Activated CD4-positive, alpha-beta T cell treated with anti-CD3 and anti-CD28 coated beads for 4 hours (primary cell): ENCODE data around the gene PLPP7.

Experiments
- DNase-seq, 2 donors: peaks; one replicate each; pipeline ENCODE4 v3.0.0-alpha.2; 2020

Gene PLPP7

DNA sequence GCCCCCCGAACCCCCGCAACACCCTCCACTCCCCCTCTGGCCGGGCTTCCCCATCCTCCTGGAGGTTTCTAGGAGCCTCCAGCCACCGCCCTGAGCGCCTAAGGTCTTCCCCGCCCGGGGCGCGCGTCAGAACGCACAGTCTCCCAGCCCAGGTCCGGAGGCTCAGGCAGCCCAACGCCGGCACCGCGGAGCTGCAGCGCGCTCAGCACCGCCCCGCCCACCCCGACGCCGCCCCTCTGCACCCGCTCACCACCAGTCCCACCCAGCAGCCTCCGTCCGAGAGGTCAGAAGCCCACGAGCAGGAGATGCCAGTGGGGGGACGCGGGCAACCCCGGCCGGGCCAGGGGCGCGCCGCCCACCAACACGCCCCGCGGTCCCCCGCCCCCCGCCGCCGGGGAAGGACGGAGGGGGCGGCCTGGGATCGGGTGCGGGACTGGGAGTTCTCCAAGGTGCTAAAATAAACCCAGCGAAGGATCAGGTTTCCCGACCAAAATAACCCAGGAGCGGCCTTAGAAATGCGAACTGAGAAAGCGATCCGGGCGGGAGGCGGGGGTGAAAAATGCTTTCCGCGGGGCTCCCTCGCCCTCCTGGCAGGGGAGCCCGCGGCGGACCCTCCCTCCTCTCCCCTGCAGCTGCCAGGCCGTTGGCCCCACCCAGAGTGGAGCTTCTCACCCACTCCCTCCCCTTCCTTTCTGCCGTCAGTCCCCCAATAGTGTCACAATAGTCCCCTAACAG is 6.7 kb upstream of the PLPP7 start:
- no peak for DNase-seq

DNA sequence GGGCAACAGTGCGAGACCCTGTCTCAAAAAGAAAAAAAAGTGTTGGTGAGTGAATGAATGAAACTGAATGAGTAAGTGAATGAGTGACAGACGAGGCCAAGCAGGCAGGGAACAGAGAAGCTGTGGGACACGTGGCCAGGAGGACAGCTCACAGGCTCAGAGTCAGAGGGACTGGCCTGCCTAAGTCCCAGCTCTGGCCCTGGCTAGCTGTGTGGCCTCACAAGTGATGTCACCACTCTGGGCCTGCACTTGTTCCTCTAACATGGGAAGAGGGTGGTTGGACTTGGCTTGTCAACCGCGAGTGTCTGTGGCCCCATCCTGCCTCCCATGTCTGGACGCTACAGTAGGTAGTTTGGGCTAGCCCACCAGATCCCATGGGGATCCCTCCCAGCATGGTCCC is 4.7 kb upstream of the PLPP7 start:
- DNase-seq: no peak

DNA sequence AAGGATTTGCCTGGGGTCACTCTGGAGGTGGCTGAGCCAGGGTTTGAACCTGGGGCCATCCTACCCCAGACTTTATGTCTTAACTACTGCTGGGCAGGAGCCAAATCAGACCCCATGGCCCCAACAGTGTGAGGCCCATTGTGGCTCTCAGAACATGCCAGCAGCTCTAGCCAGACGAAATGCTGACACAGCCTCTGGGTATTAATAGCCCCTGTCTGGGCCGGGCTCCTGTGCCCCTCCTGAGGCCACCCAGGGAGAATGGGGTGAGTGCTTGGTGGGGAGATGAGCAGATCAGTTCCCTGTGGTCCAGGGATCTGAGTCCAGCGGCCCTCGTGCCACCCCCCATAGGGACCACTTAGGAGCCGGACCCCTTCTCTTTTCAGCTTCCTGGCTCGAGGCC is 2.2 kb upstream of the PLPP7 start:
- no peak for DNase-seq

DNA sequence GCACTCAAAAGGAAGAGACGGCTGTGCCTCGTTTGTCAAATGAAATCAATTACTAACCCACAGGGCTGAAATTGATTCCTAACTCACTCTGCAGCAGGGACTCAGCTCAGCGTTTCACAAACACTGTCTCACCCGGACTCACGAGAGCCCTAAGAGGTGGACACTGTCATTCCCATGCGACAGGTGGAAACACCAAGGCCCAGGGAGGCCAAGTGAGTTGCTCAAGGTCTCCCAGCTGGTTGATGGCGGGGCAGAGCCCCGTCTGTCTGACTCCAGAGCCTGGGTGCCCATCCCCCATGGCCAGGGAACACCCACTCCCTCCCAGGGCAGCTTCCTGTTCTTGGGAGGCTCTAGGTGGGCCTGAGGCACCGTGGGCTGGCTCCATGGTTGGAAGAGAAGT is 1.3 kb upstream of the PLPP7 start:
- DNase-seq: no peak

DNA sequence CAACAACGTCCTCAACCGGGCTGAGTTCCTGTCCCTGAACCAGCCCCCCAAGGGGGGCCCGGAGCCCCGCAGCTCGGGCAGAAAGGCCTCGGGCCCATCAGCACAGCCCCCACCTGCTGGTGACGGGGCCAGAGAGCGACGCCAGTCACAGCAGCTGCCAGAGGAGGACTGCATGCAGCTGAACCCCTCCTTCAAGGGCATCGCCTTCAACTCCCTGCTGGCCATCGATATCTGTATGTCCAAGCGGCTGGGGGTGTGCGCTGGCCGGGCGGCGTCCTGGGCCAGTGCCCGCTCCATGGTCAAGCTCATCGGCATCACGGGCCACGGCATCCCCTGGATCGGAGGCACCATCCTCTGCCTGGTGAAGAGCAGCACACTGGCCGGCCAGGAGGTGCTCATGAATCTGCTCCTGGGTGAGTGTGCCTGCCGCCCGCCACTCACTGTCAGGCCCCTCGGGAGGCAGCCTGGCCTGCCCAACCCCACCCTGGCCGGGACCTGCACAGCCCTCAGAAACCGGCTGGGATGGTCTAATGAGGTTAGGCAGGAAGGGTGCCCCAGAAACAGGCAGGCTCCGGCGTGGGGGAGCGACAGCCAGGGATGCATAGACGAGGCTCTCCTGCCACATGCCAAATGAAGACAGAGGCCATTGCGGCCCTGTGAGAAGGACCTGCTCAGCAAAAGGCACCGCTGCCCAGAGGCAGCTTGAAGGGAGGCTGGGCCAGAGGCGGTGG is 678 bp downstream of the PLPP7 start:
- no peak for DNase-seq

DNA sequence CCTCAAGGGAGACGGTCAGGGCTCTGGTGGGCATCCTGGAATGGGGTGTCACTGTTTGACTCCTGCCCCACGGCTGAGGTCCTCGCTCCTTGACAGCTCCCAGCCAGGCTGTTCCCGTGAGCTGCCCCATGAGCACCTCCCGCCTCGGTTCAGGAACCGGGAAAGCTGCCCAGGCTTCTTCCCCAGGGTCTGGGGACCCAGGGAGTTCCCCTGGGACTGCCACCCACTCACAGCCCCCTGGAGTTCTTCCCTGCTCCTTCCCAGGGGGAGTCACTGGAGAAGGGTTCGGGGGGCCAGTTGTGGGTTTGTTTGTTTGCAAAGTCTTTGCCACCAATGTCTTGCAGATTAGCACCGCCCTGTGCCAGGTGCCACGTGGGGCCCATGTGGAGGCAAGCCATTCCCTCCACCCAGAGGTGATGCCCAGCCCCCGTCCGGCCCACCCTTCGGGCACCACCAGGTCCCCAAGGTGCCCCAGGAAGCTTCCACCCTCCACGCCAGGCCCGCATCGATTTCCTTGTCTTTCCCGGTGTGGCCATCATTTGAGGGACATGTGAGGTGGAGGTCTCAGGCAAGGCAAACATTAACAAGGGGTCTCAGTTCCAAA is 1.3 kb downstream of the PLPP7 start:
- no peak for DNase-seq

DNA sequence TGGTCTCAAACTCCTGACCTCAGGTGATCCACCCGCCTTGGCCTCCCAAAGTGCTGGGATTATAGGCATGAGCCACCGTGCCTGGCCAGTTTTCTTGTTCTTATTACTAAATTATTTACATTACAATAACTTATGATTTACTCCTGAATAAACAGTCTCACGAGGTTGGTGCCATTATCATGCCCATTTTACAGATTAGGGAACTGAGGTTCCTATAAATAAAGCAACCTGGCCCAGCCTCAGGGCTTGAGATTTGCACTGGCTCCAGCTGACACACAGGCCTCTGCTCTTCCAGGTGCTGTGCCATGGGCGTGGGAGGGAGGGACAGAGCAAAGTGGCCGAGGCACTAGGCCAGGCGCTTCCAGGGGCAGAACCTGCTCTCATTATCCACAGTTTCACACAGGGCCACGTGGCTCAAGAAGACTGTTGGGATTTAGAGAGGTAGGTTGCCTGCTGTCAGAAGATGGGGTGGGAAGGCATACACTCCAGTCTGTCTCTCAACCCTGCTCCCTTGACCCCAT is 2.3 kb downstream of the PLPP7 start:
- DNase-seq: no peak

DNA sequence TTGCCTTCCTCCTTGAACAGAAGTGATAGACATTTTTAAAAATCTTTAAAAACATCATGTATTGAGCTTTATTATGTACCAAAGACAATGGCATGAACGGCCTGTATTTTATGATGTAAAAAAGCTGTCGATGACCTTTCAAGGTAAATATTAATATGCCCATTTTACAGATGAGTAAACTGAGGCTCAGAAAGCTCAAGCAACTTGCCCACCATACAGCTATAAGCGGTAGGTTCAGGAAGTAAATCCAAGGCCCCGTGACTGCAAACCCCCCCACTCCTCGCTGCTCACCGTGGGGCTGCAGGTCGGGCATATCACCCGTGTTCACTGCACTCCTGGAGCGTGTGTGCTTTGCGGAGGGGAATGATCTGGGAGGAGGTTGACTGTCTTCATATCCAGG is 3.4 kb downstream of the PLPP7 start:
- no peak for DNase-seq

DNA sequence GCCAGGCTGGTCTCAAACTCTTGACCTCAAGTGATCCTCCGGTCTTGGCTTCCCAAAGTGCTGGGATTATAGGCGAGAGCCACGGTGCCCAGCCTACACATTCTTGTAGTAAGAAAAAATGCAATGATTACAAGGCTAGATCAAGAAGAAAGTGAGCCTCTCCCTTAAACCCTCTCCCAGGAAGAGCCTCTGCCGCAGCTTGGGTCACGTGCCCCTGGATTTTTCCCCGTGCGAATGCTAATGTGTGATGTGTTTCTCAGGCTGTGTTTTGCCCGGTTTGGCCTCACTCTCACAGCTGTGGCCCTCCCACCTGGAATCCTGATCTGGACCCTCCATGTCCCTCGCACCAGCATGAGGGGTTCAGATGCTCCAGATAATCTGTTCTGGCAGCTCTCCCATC is 6.9 kb downstream of the PLPP7 start:
- no peak for DNase-seq

DNA sequence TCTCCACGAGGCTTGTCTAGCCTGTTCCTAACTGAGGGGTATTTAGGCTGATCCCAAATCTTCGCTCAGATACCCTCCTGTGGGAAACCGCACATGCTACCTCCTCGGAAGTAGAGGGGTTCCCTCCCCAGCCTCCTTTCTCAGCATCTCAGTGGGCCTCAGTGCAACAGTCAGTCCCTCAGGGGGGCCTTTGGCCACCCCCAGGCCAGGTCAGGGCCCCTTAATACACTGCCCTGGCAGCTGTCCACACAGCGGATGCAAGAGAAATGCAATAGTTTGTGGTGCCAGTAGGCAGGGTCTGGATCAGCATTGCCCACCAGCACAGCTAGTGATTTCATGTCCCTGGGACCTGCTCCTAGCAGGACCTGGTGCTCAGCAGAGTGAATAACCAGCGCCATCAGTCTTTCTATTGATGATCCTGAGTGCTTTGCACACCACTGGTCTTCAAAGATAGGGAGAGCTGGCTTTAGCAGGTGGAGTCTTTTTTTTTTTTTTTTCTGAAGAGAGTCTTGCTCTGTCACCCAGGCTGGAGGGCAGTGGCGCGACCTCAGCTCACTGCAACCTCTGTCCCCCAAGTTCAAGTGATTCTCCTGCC is 7.5 kb downstream of the PLPP7 start:
- DNase-seq: no peak

DNA sequence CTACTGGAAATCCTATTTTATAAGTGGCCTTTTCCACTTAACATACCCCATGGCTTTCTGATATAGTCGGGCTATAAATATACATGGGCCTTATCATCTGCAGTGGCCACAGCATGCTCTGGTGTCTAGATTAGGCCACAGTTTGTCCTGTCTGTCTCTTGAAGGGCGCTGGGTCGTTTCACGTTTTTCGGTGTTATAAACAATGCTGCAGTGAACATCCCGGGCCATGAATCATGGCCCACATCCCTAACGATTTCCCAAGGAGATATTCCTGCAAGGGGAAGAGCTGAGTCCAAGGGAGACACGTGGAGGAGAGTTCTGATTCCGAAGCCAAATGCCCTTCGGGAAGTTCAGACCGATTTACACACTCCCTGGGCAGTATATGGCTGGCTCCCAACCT is 8.4 kb downstream of the PLPP7 start:
- no peak for DNase-seq

DNA sequence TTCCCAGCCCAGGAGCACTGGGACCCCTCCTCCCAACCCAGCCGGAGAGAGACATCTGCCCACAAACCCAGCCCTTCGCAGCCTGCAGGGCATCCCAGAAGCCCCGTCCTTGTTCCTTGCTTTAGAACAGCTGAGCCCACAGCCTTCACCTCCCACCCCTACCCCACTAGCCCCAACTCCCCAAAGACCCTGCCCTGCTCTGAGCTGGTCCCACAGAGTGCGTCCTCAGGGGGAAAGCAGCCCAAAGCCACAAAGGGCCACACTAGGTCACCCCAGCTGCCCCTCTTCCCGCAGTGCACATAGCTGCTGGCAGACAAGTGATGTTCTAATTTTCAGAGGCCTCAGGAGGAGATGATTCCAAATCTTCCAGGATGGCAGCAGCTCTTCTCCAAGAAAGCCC is 8.8 kb downstream of the PLPP7 start:
- no peak for DNase-seq

DNA sequence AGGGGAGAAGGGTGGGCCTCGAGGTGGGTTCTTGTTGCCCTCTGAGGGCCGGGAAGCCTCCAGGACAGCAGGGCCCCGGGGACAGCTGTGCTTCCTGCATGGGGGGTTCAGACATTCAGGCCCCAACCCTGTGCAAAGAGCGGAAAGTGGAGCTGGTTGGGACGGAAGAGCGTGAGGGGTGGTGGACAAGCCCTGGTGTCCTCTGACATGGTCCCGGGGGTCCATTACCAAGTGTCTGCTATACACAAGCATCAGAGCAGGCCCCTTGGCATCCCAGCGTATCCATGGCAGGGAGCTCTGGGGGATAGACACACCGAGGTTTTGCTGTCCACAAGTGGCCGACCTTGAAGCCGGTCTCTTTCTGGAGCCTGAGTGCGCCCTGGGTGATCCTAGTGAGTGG is 9.3 kb downstream of the PLPP7 start:
- DNase-seq: no peak

DNA sequence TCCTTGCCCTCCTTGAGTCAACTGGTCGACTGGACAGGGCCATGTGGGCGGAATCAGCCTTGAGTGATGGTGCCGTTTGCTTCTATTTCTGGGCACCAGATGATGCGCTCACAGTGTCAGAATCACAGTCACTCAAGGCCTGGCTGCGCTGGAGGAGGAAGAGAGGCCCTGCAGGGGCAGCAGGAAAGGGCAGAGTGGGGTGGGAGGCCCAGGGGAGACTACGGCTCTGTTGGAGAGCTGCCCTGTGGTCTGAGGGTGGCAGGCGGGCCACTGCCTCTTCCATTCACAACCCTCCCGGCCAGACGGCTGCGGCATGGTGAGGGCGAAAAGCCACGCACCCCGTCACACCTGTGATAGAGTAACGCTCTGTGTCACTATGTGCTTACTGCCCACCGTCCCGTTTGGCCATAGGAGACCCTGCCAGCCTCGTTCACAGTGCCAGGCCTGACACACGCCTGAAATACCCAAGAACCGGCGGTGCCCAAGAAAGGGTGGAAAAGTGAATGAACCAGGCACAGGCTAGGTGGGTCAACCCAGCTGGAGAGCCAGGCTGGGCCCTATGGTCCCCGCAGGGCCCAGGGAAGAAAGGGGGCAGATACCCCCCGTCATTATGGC is 9.9 kb downstream of the PLPP7 start:
- no peak for DNase-seq

DNA sequence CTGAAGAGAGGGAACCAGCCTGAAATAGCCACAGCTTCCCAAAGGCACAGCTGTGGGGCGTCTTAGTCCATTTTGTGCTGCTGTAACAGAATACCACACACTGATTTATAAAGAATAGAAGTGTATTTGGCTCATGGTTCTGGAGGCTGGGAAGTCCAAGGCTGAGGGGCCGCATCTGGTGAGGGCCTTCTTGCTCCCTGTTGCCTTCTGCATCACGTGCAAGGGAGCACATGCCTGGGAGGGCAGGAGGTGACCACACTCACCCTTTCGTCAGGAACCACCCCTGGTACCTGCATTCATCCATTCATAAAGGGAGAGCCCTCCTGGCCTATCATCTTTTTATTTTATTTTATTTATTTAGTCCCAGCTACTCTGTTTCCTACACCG is 10.4 kb downstream of the PLPP7 start:
- DNase-seq: no peak

DNA sequence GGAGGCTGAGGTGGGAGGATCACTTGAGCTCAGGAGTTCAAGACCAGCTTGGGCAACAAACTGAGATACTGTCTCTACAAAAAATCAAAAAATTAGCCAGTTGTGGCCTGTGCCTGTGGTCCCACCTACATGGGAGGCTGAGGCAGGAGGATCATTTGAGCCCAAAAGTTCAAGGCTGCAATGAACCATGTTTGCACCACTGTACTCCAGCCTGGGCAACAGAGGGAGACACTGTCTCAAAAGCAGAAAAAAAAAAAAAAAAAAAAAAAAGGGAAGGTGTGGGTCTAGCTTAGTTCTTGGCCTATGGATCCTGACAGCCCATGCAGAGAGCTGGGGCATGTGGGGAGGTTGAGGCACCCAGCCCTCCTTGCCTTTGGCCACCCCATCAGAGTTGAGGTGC is 10.9 kb downstream of the PLPP7 start:
- DNase-seq: no peak

DNA sequence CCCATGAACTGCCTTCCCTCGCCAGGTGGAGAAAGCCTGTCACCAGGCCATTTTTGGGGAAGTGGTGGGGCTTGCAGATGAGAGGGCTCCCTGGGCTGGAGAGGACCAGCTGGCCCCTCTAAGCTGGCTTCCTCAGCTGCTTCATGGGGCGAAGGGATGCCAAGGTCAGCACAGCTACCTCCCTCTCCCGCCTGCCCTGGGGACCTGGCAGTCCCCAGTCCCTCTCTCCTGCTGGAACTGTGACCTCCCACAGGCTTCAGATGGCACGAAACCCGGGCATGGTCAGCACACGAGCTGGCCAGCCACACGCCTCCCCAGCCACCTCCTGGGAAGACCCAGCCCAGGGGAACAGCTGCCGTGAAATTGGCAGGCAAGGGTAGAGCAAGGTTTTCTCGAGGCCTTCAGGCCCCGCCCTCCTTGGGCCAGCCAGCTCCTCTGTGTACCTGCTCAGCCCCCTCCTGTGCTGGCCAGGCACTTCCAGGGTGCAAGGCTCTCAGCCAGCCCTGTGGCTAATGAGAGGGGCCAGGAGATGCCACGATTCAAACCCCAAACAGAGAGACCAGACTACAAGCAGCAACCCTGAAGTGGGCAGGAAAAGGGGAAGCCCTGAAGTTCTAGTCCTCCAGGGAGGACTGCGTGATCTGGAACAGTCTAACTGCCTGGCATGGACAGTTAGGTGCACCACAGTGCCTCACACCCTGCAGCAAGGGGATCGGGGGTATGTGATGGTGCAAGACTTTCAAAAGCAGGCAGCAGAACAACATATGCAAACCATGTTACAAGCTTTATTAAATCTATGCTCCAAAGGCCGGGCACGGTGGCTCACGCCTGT is 12.9 kb downstream of the PLPP7 start:
- DNase-seq: no peak

DNA sequence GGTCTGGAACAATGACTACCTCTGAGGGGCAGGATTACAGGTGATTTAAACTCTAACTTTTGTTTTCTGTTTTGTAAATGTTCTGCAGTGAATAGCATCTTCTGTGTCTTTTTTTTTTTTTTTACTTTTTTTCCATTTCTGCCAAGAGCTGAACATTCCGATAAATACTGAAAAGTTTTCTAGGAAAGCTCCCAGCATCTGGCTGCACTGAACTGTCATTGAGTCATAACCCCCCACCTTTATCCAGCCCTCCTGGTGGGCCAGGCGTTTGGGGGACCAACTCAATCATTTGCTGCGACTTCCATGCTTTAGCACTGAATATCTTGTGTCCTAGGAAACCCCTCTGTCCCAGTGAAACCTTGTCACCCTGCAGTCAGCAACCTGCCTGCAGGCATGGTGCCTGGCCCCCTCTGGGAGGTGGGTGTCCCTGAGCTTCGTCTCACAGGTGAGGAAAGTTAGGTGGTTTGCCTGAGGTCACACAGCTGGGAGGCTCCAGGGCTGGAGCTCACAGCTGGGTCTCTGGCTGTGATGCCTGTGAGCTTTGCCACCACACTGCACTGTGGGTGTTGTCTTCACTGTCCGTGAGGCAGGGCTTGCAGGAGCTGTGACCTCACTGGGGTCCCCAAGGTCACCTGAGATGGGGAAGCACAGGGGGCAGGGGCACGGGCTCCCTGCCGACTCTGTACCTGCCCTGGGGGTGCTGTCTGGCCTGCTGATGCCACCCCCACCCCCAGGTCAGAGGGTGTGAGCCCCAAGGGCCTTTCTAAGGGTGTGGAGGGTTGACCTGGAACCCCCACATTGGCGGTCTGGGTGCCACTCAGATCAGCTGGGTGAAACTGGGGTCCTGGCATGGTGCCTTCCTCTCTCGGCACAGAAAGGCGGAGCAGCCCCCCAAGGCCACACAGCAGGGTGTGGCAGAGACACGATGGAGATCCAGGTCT is 14.1 kb downstream of the PLPP7 start:
- DNase-seq: no peak

DNA sequence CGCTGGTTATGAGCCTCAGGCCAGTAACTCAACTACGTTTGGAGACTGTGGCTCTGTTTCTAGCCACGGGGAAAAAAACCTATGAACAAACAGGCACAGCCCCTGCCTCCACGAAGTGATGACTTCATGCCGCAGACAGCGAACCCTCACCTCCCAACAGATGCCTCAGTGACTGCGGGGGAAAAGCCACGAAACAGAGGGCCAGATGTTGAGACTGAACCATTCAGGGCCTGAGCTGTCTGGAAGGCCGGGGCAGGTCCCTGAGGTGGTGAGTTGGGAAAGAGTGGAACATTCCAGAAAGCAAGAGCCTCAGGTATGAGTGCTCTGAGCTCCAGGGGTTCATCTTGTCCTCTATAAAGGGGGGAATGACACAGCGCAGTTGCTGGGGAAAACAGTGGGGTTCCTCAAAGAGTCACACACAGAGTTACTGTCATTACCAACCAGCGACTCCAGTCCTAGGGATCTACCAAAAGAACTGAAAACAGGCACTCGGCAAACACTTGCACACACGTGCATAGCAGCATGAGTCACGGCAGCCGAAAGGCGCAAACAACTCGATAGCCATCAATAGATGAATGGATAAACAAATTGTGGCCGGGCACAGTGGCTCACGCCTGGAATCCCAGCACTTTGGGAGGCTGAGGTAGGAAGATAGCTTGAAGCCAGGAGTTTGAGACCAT is 15.3 kb downstream of the PLPP7 start:
- no peak for DNase-seq

DNA sequence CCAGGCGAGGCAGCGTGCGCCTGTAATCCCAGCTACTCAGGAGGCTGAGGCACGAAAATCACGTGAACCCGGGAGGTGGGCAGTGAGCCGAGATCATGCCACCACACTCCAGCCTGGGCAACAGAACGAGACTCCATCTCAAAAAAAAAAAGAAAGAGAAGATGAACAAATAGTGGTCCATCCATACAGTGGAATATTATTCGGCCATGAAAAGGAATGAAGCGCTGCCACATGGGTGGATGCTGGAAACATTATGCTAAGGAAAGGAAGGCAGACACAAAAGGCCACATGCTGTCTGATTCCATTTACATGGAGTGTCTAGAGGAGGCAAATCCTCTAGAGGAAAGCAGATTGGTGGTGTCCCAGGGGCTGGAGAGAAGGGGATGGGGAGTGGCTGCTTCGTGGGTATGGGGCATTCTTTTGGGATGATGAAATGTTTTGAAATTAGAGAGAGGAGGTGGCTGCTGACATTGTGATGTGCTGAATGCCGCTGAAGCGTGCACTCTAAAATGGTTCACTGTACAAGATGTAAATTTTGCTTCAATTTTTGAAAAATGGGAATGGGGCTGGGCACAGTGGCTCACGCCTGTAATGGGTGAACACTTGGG is 17.0 kb downstream of the PLPP7 start:
- no peak for DNase-seq
